OCI-LY7 (cell line): ENCODE data around the gene KCNQ1OT1. TPM values are rescaled to one million over a fixed set of nuclear protein-coding genes. Genes with fewer than 3 reads are reported as not detected.

Experiments
- BruUV-seq: library from RNA; stranded (reverse); fragments of 400-500 nt; replicated peaks from 2 replicates; lab custom pipeline; 2021; lab: Mats Ljungman, UMichigan
- CTCF ChIA-PET: fragments of 300-600 bp; sonication (Branson Sonifier 250); formaldehyde crosslinking; loops from one replicate; lab custom pipeline; 2022; ENCODE audit warnings: antibody characterized with exemption; ENCODE audit not compliant: unreplicated experiment; lab: Charles Lee
- POLR2A ChIA-PET: fragments of 300-600 bp; sonication (Branson Sonifier 250); formaldehyde crosslinking; loops from one replicate; lab custom pipeline; 2022; ENCODE audit warnings: antibody characterized with exemption; lab: Charles Lee
- DNase-seq: peaks from one replicate; pipeline ENCODE4 v3.0.0-alpha.2; 2015; ENCODE audit warnings: low spot score
- H2AFZ ChIP-seq: fragments of 200-600 bp; sonication (generic), shearing (Covaris generic); 2 replicates; pipeline ENCODE4 v1.6.1; 2014; ENCODE audit warnings: mild to moderate bottlenecking, antibody characterized with exemption, low read length, moderate library complexity
- H3K27ac ChIP-seq: fragments of 200-600 bp; sonication (generic); 2 replicates; pipeline ENCODE4 v1.5.1; 2014; ENCODE audit warnings: mixed run types, low read depth, mild to moderate bottlenecking, moderate library complexity, low read length, inconsistent platforms; ENCODE audit not compliant: poor library complexity, severe bottlenecking
- H3K36me3 ChIP-seq: fragments of 200-600 bp; sonication (generic); 2 replicates; pipeline ENCODE4 v1.6.1; 2014; ENCODE audit warnings: mild to moderate bottlenecking, antibody characterized with exemption, low read length, moderate library complexity, mixed read lengths; ENCODE audit not compliant: insufficient read depth
- H3K4me1 ChIP-seq: fragments of 200-600 bp; sonication (generic); 2 replicates; pipeline ENCODE4 v1.5.1; 2014; ENCODE audit warnings: mild to moderate bottlenecking, low read length; ENCODE audit not compliant: insufficient read depth, poor library complexity, severe bottlenecking
- H3K4me2 ChIP-seq: fragments of 200-600 bp; sonication (generic); 2 replicates; pipeline ENCODE4 v1.6.1; 2014; ENCODE audit warnings: mild to moderate bottlenecking, low read length
- H3K4me3 ChIP-seq: fragments of 200-600 bp; sonication (generic); 2 replicates; pipeline ENCODE4 v1.5.1; 2014; ENCODE audit warnings: mild to moderate bottlenecking, low read depth, low read length; ENCODE audit not compliant: poor library complexity, severe bottlenecking
- H3K79me2 ChIP-seq: fragments of 200-600 bp; sonication (generic); 2 replicates; pipeline ENCODE4 v1.6.1; 2016; ENCODE audit warnings: low read depth, mild to moderate bottlenecking, low read length, moderate library complexity, mixed read lengths; ENCODE audit not compliant: insufficient read depth
- H3K9me2 ChIP-seq: fragments of 200-600 bp; sonication (generic); 2 replicates; pipeline ENCODE4 v1.6.1; 2016; ENCODE audit warnings: mild to moderate bottlenecking, low read length, mixed read lengths; ENCODE audit not compliant: insufficient read depth
- H3K9me3 ChIP-seq: fragments of 200-600 bp; sonication (generic); 2 replicates; pipeline ENCODE4 v1.6.1; 2014; ENCODE audit warnings: mild to moderate bottlenecking, mixed run types, low read length, mixed read lengths
- H4K20me1 ChIP-seq: fragments of 200-600 bp; sonication (generic); 2 replicates; pipeline ENCODE4 v1.6.1; 2014; ENCODE audit warnings: mild to moderate bottlenecking, antibody characterized with exemption, low read length, moderate library complexity, mixed read lengths; ENCODE audit not compliant: insufficient read depth
- EZH2phosphoT487 ChIP-seq: fragments of 200-600 bp; sonication (generic); IDR thresholded peaks from 2 replicates; pipeline ENCODE4 v1.6.1; 2018; ENCODE audit warnings: low read depth, borderline replicate concordance, mild to moderate bottlenecking, mixed run types, antibody characterized with exemption, low read length, moderate library complexity, mixed read lengths
- intact Hi-C: fragments of 100-400 bp; cut with micrococcal nuclease; formaldehyde crosslinking; loops from one replicate; pipeline ENCODE4 v1.10.0; 2022; ENCODE audit not compliant: unreplicated experiment
- total RNA-seq, 2 experiments: library from RNA; depleted of rRNA in 1 of 2; stranded (reverse); fragments of >200 nt in 1 of 2; shearing (Covaris generic) in 1 of 2; gene quantifications; 2 replicates each; pipeline ENCODE4 v1.2.3, GENCODE V29; 2014 to 2022
- TF ChIP-seq, protein P1 (sequence below): fragments of 200-600 bp; sonication (generic); conservative IDR thresholded peaks from 2 replicates; pipeline ENCODE4 v1.5.1; 2014; ENCODE audit warnings: mild to moderate bottlenecking, antibody characterized with exemption, low read length, moderate library complexity, mixed read lengths

KCNQ1OT1 gene
- total RNA-seq, 2 experiments from 2014 or later, result 2.9 to 3.4 TPM

GRCh38 chr11:2657697-2658284, 42.0 kb downstream of the KCNQ1OT1 start:
- Histone ChIP-seq H4K20me1 (no peaks in the 10 kb centered on the region), H2AFZ (no peak overlapping the region), H3K4me3 (no peak overlapping the region), H3K4me1 (no peaks in the 10 kb centered on the region), H3K9me2 (no peaks in the 10 kb centered on the region), H3K79me2 (no peaks in the 10 kb centered on the region), H3K36me3 (no peaks in the 10 kb centered on the region), H3K9me3 (no peaks in the 10 kb centered on the region), H3K27ac (no peak overlapping the region), H3K4me2 (no peak overlapping the region)
- no peak for DNase-seq
- BruUV-seq, result no TSS peak
- ChIA-PET CTCF (no interaction called here), POLR2A (no interaction called here)
- TF ChIP-seq EZH2phosphoT487, result no peak
- TF ChIP-seq, protein P1, sequence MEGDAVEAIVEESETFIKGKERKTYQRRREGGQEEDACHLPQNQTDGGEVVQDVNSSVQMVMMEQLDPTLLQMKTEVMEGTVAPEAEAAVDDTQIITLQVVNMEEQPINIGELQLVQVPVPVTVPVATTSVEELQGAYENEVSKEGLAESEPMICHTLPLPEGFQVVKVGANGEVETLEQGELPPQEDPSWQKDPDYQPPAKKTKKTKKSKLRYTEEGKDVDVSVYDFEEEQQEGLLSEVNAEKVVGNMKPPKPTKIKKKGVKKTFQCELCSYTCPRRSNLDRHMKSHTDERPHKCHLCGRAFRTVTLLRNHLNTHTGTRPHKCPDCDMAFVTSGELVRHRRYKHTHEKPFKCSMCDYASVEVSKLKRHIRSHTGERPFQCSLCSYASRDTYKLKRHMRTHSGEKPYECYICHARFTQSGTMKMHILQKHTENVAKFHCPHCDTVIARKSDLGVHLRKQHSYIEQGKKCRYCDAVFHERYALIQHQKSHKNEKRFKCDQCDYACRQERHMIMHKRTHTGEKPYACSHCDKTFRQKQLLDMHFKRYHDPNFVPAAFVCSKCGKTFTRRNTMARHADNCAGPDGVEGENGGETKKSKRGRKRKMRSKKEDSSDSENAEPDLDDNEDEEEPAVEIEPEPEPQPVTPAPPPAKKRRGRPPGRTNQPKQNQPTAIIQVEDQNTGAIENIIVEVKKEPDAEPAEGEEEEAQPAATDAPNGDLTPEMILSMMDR, result no peak
- intact Hi-C loops, result no loop called here

GRCh38 chr11:2656859-2657258, 42.9 kb downstream of the KCNQ1OT1 start:
- POLR2A ChIA-PET, result no interaction called here

More at GRCh38 chr11:2656859-2657258, 42.9 kb downstream of the KCNQ1OT1 start:
- H3K27ac ChIP-seq, result no peak overlapping the region
- no peaks in the 10 kb centered on the region for H3K79me2 ChIP-seq
- H3K9me2 ChIP-seq, result no peaks in the 10 kb centered on the region
- DNase-seq, result no peak
- no peaks in the 10 kb centered on the region for H3K4me1 ChIP-seq
- BruUV-seq, result no TSS peak
- CTCF ChIA-PET, result no interaction called here
- no peak overlapping the region for H3K4me2 ChIP-seq
- H4K20me1 ChIP-seq, result no peaks in the 10 kb centered on the region
- H2AFZ ChIP-seq, result no peak overlapping the region
- intact Hi-C loops, result no loop called here
- no peaks in the 10 kb centered on the region for H3K9me3 ChIP-seq
- no peak overlapping the region for H3K4me3 ChIP-seq
- TF ChIP-seq EZH2phosphoT487, result no peak
- TF ChIP-seq, protein P1, result no peak
- no peaks in the 10 kb centered on the region for H3K36me3 ChIP-seq
